ENCODE data around the gene SORCS2.

The SORCS2 gene

DNA sequence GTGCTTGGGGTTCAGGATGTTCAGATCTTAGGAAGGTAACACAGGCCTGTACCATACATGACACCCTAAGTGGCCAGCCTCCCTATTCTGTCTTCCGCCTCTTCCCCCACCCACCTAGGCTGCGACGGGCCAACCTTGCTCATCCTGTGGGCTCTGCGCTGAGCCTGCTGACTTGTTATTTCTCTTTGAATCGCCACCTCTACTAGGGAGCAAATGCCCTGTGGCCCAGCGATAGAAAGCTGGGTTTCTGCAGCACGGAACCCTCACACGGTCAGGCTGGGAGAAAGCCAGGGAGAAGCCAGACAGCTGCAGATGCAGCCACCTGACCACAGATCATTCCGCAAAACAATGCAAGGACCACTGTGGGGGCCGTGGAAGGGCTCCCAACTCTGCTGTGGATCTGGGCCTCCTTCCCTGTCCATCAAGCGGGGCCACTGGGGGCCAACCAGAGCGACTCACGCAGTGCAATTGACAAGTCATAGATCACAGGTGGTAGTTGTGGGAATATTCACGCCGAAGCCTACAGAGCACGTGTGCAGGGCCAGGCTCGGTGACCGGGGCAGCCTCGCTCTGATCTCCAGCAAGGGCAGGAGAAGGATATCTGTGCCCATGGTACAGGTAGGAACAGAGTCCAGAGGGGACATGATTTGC, 519.8 kb downstream of the SORCS2 start:
- DNase-seq = no peak

GRCh38 chr4:7713757-7714156, 521.4 kb downstream of the SORCS2 start:
- DNase-seq = no peak

GRCh38 chr4:7714176-7714575, 521.8 kb downstream of the SORCS2 start:
- DNase-seq = no peak

DNA sequence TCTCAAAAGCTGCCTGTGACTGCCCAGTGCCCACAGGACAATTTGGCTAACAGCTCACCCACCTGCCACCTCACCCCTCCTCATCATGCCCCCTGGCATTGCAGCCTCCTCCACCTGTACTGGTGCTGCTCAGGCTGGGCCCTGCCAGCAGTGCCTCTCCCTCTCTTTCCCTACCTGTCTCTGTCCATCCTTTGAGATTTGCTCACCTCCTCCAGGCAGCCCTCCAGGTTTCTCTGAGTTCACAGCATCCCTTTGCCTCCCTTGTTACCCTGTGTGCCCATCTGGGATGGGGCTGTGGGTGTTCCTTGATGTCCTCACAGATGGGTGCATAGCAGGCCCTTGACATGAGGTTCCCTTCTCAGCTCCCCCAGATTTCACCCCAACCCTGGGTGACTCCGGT, 522.4 kb downstream of the SORCS2 start:
- DNase-seq = no peak

GRCh38 chr4:7715271-7716009, 523.1 kb downstream of the SORCS2 start:
- DNase-seq = no peak

GRCh38 chr4:7716010-7716721, 523.8 kb downstream of the SORCS2 start:
- DNase-seq = no peak

DNA sequence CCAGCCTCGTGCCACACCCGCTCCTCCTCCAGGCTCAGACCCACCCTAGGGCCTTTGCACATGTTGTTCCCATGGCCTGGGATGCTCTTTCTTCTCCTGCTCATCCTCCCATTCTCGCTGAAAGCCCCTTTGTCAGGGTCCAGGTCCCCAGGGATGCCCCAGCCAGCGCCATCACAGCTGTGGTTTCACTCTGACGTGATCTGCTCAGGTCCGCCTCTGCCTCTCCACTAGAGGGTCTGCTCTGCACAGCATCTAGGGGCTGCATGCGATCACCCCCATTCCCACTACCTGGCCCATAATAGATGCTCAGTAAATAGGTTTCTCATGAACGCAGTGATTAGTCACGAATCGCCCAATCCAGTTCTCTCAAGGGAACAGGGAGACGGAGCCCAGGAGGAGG, 524.8 kb downstream of the SORCS2 start:
- DNase-seq = no peak

- no peak for DNase-seq
Observed at GRCh38 chr4:7717946-7718490, 525.7 kb downstream of the SORCS2 start.

DNA sequence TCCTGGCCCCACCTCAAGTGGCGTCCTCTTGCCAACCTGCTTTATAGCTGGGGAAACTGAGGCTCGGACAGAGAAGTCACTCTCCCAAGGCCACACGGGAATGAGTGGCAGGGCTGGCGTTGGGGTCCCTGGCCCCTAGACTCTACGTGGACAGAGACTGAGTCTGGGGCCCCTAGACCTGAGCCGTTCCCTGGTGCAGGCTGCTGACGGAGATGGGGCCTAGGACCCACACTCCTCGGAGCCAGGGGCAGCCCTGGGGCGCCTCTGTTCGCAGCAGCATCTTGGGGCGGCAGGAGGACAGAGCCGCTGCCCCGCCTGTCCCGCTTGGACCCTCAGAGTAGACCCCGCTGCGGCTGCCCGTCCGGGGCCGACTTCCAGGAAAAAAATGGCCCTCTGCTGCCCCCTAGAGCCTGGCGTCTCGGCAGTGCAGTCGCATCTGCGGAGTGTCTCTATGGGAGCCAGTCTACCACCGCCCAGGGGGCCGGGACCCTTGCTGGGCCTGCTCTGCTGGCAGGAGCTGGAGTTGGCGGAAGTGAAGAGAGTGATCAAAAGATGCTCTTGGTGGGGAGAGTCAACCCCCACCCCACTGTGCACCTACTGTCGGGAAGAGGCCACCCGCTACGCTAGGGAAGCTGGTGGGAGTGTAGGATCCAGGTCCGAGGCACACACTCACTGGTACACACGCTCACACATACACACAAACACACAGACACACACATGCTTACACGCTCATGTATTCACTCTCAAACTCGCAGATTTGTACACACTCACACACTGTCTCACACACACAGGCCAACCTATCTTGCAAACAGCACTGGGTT, 527.2 kb downstream of the SORCS2 start:
- peak; percentile 70 for DNase-seq

DNA sequence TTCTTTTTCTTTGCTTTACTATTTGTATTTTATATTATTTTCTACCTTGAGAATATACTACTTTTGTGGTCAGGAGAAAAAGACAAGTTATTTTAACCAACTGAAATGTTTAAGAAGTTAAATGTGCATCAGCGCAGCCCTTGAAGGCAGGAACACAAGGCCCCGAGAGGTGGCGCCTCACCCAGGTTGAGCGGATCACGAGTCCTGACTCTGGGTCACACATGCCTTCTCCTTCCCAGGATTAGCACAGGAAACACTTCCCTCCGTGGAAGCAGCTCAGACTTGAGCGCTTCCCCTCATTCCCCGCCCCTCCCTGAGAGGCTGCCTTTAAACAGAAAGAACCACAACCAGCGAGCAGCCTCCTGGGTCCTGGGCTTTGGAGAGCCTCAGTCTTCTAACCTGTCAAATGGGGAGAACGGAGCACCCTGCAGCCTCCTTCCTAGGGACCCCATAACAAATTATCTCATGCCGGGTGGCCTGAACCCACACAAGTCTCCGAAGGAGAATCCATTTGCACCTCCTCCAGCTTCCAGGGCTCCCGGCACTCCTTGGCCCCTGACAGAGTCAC, 529.7 kb downstream of the SORCS2 start:
- no peak for DNase-seq

GRCh38 chr4:7722766-7723387, 530.5 kb downstream of the SORCS2 start:
- no peak for DNase-seq

- no peak for DNase-seq
Observed at GRCh38 chr4:7723625-7724024, 531.3 kb downstream of the SORCS2 start.

- no peak for DNase-seq
Observed at GRCh38 chr4:7725951-7726350, 533.6 kb downstream of the SORCS2 start.

DNA sequence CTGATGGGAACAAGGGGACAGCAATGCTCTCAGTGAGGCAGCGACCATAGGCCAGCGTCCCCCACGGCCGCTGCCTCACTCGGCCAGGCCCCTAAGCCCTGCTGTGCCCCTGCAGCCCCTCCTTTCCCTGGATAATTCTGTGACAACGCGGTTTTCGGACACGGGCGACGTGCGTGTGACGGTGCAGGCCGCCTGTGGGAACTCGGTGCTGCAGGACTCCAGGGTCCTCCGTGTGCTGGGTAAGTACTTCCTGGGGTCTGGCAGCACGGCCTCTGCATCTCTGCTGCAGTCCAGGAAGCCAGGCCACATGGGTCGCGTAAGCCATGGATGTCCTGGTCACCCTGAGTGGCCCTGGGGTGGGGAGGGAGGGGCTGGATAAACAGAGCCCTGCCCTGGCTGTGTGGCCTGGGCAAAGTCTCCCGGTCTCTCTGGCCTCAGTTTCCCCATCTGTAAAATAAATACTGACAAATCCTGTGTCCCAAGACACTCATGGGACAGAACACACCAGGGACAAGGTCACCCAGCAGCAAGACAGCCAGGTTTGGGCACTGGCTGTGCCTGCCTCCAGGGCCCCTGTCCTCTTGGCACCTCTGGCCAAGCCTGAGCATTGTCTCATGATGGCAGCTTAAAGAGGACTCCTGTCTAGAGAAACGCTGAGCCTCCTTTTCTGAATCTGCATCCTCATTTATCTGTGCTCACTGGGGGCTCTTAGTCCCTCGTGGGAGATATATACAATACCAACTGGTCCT, 534.5 kb downstream of the SORCS2 start:
- no peak for DNase-seq

DNA sequence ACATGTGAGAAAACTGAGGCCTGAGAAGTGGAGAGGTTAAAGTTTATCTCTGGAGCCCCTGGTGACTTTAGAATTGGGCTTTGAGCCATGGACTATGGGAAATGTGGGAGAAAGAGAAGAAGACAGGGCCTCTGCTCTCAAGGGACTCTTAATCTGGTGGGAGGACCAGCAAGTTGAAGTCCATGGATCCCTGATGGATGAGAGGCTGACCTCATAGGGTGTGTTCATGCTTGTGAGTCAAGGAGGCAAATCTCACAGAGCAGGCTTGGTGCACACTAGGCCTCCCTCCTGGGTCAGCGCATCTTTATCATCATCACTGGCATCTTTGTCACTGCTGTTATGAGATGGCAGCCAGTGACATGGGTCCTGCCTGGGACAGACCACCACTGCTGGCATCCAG, 535.4 kb downstream of the SORCS2 start:
- no peak for DNase-seq

DNA sequence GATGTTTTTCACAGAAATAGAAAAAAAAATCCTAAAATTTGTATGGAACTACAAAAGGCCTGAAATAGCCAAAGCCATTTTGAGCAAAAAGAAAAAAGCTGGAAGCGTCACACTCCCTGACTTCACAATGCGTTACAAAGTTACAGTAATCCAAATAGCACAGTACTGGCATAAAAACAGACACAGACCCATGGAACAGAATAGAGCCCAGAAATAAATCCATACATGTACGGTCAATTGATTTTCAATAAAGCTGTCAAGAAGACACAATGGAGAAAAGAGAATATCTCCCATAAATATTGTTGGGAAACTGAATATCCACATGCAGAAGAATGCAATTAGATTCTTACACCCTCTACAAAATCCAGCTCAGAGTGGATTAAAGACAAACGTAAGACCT, 539.1 kb downstream of the SORCS2 start:
- no peak for DNase-seq

- no peak for DNase-seq
Observed at GRCh38 chr4:7732263-7732662, 539.9 kb downstream of the SORCS2 start.

- DNase-seq = no peak
Observed at GRCh38 chr4:7733201-7733600, 540.9 kb downstream of the SORCS2 start.

DNA sequence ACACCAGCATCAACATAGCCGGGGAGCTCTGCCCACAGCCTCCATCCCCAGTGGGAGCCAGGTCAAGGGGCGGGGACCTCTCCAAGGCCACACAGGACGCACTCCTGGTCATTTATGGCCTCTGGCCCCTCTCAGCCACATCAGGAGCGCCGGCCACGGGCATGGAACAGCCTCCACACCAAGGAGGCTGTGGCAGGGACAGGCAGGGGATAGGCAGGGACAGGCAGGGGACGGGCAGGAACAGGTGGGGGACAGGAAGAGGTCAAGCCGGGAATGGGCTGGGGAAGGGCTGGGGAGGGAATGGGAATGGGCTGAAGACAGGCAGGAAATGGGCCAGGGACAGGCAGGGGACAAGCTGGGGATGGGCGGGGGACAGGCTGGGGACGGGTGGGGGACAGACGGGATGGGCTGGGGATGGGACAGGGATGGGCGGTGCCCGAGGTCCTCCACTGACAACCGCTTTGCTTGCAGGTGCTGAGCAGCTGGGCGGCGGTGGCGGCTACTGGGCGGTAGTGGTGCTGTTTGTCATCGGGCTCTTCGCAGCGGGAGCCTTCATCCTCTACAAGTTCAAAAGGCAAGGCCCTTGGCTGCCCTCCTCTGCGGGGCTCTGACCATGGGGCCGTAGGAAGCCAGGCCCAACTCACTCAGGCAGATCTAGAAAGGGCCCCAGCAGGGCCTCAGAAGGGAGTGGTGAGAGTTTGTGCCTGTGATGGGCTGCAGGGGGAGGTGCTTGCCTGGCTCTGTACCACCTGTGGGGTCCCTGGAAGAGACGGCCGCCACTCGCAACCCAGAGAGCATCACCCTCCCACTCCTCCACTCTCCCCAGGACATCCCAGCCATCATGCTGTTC, 541.7 kb downstream of the SORCS2 start:
- DNase-seq = no peak
